ENCODE data around the gene CACTIN.

DNA sequence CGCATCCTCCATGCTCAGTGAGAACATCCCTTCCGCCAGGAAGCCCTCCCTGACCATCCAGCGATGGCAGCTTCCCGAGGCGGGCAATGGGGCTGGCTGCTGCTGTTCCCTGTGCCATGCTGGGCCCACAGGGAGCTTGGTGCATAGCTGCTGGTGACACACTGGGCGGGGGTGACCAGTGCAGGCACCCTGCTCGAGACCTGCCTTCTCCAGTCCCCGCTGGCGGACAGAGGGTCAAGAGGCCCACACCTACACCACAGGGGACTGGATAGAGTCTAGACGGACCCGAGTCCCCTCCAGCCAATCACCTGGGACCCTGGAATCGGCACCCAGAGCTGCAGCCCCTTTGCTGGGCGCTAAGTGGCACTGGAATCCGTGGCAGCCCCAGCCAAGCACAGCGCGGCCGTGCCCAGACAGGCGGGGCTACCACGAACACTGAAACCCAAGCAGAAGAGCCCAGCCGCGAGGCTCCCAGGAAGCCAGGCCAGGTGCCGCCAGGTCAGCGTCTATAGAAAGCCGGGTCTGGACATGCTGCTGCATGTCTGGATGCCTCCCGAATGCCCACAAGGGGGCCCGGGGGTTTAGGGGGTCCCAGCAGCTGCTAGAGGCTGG, 11.0 kb downstream of the CACTIN start:
- TF ChIP-seq, protein P1, sequence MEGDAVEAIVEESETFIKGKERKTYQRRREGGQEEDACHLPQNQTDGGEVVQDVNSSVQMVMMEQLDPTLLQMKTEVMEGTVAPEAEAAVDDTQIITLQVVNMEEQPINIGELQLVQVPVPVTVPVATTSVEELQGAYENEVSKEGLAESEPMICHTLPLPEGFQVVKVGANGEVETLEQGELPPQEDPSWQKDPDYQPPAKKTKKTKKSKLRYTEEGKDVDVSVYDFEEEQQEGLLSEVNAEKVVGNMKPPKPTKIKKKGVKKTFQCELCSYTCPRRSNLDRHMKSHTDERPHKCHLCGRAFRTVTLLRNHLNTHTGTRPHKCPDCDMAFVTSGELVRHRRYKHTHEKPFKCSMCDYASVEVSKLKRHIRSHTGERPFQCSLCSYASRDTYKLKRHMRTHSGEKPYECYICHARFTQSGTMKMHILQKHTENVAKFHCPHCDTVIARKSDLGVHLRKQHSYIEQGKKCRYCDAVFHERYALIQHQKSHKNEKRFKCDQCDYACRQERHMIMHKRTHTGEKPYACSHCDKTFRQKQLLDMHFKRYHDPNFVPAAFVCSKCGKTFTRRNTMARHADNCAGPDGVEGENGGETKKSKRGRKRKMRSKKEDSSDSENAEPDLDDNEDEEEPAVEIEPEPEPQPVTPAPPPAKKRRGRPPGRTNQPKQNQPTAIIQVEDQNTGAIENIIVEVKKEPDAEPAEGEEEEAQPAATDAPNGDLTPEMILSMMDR (conservative IDR thresholded peaks at IDR 0.05; ENCODE audit: low read depth, low read length) = no peak
- no peak for TF ChIP-seq POLR2A (IDR thresholded peaks at IDR 0.05; ENCODE audit: low read depth, low read length)
- no peak for TF ChIP-seq RAD21 (IDR thresholded peaks at IDR 0.05; ENCODE audit: low read length)
- TF ChIP-seq, protein P2, sequence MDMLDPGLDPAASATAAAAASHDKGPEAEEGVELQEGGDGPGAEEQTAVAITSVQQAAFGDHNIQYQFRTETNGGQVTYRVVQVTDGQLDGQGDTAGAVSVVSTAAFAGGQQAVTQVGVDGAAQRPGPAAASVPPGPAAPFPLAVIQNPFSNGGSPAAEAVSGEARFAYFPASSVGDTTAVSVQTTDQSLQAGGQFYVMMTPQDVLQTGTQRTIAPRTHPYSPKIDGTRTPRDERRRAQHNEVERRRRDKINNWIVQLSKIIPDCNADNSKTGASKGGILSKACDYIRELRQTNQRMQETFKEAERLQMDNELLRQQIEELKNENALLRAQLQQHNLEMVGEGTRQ (IDR thresholded peaks at IDR 0.05; ENCODE audit: low read depth, low read length) = no peak

Measured in IMR-90 (cell line).